ENCODE results near the gene HEXIM2.

GRCh38 chr17:45155483-45155882, 6.2 kb upstream of the HEXIM2 start:
- TF ChIP-seq CTCF (IDR thresholded peaks at IDR 0.05) = no peak
- no peak for TF ChIP-seq REST (IDR thresholded peaks at IDR 0.05; ENCODE audit: insufficient read depth in 1 of 2, low read depth in 2 of 2, low read length in 1 of 2)
- TF ChIP-seq POLR2AphosphoS5 (IDR thresholded peaks at IDR 0.05; ENCODE audit: low read depth, low read length) = no peak
- no peak for TF ChIP-seq SIN3A (IDR thresholded peaks at IDR 0.05; ENCODE audit: borderline replicate concordance, insufficient read depth, low read depth, low read length)
- TF ChIP-seq TCF7L2 (IDR thresholded peaks at IDR 0.05; ENCODE audit: low read depth, low read length) = no peak
